HepG2 (cell line): ENCODE results near the gene AP1AR. TPM values are rescaled to one million over a fixed set of nuclear protein-coding genes. Genes with fewer than 3 reads are reported as not detected.

Experiments
- BHLHE40 ChIP-seq: IDR thresholded peaks from 2 replicates; pipeline ENCODE4 v1.6.1; 2011; ENCODE audit warnings: low read length, improper control_type of control experiment
- ERF ChIP-seq: IDR thresholded peaks from 2 replicates; pipeline ENCODE4 v1.6.1; 2018; ENCODE audit warnings: missing biosample characterization, missing genetic modification reagents
- ETV5 ChIP-seq: IDR thresholded peaks from 2 replicates; pipeline ENCODE4 v1.6.1; 2018; ENCODE audit warnings: missing biosample characterization, missing genetic modification reagents, inconsistent platforms, borderline replicate concordance
- GMEB1 ChIP-seq: sonication (generic); formaldehyde crosslinking; IDR thresholded peaks from 2 replicates; pipeline ENCODE4 v1.5.1; 2020; ENCODE audit warnings: missing genetic modification reagents, mild to moderate bottlenecking, borderline replicate concordance
- HNRNPLL ChIP-seq: fragments of 200-400 bp; formaldehyde crosslinking; IDR thresholded peaks from 2 replicates; pipeline ENCODE4 v1.6.1; 2017; ENCODE audit warnings: mild to moderate bottlenecking, low read depth, low read length; ENCODE audit not compliant: poor library complexity, severe bottlenecking
- MAZ ChIP-seq, 2 experiments: sonication (generic) in 1 of 2; formaldehyde crosslinking in 1 of 2; IDR thresholded peaks; 2 replicates each; pipeline versions ENCODE4 v1.5.0 to v1.6.1; 2012 to 2020; ENCODE audit warnings: low read depth in 2 of 2, mild to moderate bottlenecking in 2 of 2, borderline replicate concordance in 1 of 2, improper control_type of control experiment in 1 of 2, low read length in 1 of 2, missing genetic modification reagents in 1 of 2, moderate library complexity in 1 of 2
- NR0B2 ChIP-seq: sonication (generic); formaldehyde crosslinking; IDR thresholded peaks from 2 replicates; pipeline ENCODE4 v1.4.0; 2020; ENCODE audit warnings: mild to moderate bottlenecking, missing genetic modification reagents
- SMC3 ChIP-seq: IDR thresholded peaks from 2 replicates; pipeline ENCODE4 v1.6.1; 2011; ENCODE audit warnings: low read length, improper control_type of control experiment
- SPEN ChIP-seq: sonication (generic); formaldehyde crosslinking; IDR thresholded peaks from 2 replicates; pipeline ENCODE4 v1.5.1; 2020; ENCODE audit warnings: low read depth, mild to moderate bottlenecking, missing genetic modification reagents
- TFE3 ChIP-seq: IDR thresholded peaks from 2 replicates; pipeline ENCODE4 v1.6.1; 2016
- YY1 ChIP-seq: IDR thresholded peaks from 2 replicates; pipeline ENCODE4 v1.6.1; 2011; ENCODE audit warnings: low read length, low read depth, moderate library complexity, mild to moderate bottlenecking; ENCODE audit not compliant: insufficient read depth, insufficient replicate concordance
- ZKSCAN5 ChIP-seq: sonication (generic); formaldehyde crosslinking; IDR thresholded peaks from 2 replicates; pipeline ENCODE4 v1.5.1; 2020; ENCODE audit warnings: mild to moderate bottlenecking, missing genetic modification reagents
- ZMAT3 ChIP-seq: sonication (generic); formaldehyde crosslinking; conservative IDR thresholded peaks from 2 replicates; pipeline ENCODE4 v1.7.0; 2021; ENCODE audit warnings: missing genetic modification reagents
- ZMYM2 ChIP-seq: sonication (generic); formaldehyde crosslinking; IDR thresholded peaks from 2 replicates; pipeline ENCODE4 v1.8.0; 2022; ENCODE audit warnings: mild to moderate bottlenecking, missing genetic modification reagents
- ZNF121 ChIP-seq: sonication (generic); formaldehyde crosslinking; IDR thresholded peaks from 2 replicates; pipeline ENCODE4 v1.5.0; 2020; ENCODE audit warnings: mild to moderate bottlenecking, missing genetic modification reagents
- ZNF546 ChIP-seq: sonication (generic); formaldehyde crosslinking; conservative IDR thresholded peaks from 2 replicates; pipeline ENCODE4 v1.8.1; 2023; ENCODE audit warnings: mild to moderate bottlenecking, missing genetic modification reagents
- ZNF567 ChIP-seq: sonication (generic); formaldehyde crosslinking; IDR thresholded peaks from 2 replicates; pipeline ENCODE4 v1.8.1; 2023; ENCODE audit warnings: mild to moderate bottlenecking, missing genetic modification reagents, borderline replicate concordance
- polyA plus RNA-seq, 8 experiments: library from polyadenylated mRNA; depleted of rRNA in 3 of 8; stranded (reverse) in 7 of 8; unstranded in 1 of 8; fragments of >200 nt; fragmentation: Illumina TruSeq in 4 of 8; extraction: Trizol in 4 of 8; gene quantifications; 2 replicates each; pipeline versions ENCODE4 v1.2.1 to v1.2.3, GENCODE V29; 2011 to 2016; ENCODE audit warnings: low read depth in 4 of 8, missing spikeins in 1 of 8, mixed read lengths in 1 of 8; ENCODE audit not compliant: insufficient read depth in 1 of 8
- total RNA-seq, 5 experiments: library from RNA; depleted of rRNA; stranded (reverse); fragments of >200 nt; fragmentation: Illumina TruSeq; extraction: Trizol; gene quantifications; 2 replicates each; pipeline ENCODE4 v1.2.3, GENCODE V29; 2016; ENCODE audit warnings: low read depth in 1 of 5
- TF ChIP-seq, protein P1 (sequence below): sonication (generic); formaldehyde crosslinking; IDR thresholded peaks from 2 replicates; pipeline ENCODE4; 2020; ENCODE audit warnings: missing genetic modification reagents, mild to moderate bottlenecking, borderline replicate concordance
- TF ChIP-seq, protein P2 (sequence below): sonication (generic); formaldehyde crosslinking; IDR thresholded peaks from 2 replicates; pipeline ENCODE4 v1.4.0; 2020; ENCODE audit warnings: missing genetic modification reagents

Gene AP1AR
- total and polyA plus RNA-seq, 2 of the 13 experiments (the other 11 are each of a cell fraction or from before 2014, with no cell fraction given): 24.9 to 39.9 TPM

- TF ChIP-seq SPEN (CRISPR knock-in tag) (peak; percentile 84; the same call in 1 of the 2 replicates), ZNF567 (CRISPR knock-in tag) (peak; percentile 12; the same call in 1 of the 2 replicates), ETV5 (CRISPR knock-in tag) (peak; percentile 97), SMC3 (0 out of 2 replicates have a peak, but pooled peaks have one; percentile 37), GMEB1 (CRISPR knock-in tag) (peak; percentile 89; the same call in 1 of the 2 replicates), ZMAT3 (CRISPR knock-in tag) (no peak), ZNF121 (CRISPR knock-in tag) (no peak), ZMYM2 (CRISPR knock-in tag) (peak; percentile 76), BHLHE40 (peak; percentile 29; the same call in 1 of the 2 replicates), ZNF546 (CRISPR knock-in tag) (0 out of 2 replicates have a peak, but pooled peaks have one; percentile 3), ERF (CRISPR knock-in tag) (peak; percentile 77), HNRNPLL (peak; percentile 68), NR0B2 (CRISPR knock-in tag) (no peak), YY1 (peak; percentile 28), ZKSCAN5 (CRISPR knock-in tag) (no peak), MAZ (IDR thresholded peaks at IDR 0.05; ENCODE audit: borderline replicate concordance, low read depth, low read length) (peak; percentile 70), MAZ (CRISPR knock-in tag; IDR thresholded peaks at IDR 0.05; ENCODE audit: low read depth) (no peak; the same call in 1 of the 2 replicates), TFE3 (CRISPR knock-in tag) (peak; percentile 53; the same call in 1 of the 2 replicates)
- TF ChIP-seq, protein P1, sequence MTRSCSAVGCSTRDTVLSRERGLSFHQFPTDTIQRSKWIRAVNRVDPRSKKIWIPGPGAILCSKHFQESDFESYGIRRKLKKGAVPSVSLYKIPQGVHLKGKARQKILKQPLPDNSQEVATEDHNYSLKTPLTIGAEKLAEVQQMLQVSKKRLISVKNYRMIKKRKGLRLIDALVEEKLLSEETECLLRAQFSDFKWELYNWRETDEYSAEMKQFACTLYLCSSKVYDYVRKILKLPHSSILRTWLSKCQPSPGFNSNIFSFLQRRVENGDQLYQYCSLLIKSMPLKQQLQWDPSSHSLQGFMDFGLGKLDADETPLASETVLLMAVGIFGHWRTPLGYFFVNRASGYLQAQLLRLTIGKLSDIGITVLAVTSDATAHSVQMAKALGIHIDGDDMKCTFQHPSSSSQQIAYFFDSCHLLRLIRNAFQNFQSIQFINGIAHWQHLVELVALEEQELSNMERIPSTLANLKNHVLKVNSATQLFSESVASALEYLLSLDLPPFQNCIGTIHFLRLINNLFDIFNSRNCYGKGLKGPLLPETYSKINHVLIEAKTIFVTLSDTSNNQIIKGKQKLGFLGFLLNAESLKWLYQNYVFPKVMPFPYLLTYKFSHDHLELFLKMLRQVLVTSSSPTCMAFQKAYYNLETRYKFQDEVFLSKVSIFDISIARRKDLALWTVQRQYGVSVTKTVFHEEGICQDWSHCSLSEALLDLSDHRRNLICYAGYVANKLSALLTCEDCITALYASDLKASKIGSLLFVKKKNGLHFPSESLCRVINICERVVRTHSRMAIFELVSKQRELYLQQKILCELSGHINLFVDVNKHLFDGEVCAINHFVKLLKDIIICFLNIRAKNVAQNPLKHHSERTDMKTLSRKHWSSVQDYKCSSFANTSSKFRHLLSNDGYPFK (CRISPR knock-in tag): peak; percentile 46; the same call in 1 of the 2 replicates
- TF ChIP-seq, protein P2, sequence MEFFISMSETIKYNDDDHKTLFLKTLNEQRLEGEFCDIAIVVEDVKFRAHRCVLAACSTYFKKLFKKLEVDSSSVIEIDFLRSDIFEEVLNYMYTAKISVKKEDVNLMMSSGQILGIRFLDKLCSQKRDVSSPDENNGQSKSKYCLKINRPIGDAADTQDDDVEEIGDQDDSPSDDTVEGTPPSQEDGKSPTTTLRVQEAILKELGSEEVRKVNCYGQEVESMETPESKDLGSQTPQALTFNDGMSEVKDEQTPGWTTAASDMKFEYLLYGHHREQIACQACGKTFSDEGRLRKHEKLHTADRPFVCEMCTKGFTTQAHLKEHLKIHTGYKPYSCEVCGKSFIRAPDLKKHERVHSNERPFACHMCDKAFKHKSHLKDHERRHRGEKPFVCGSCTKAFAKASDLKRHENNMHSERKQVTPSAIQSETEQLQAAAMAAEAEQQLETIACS (CRISPR knock-in tag): peak; percentile 70; the same call in 1 of the 2 replicates
These were observed 458 bp upstream of the AP1AR start (continued) for GRCh38 chr4:112230879-112231778.
